ENCODE measurements around the gene BLOC1S1.

Gene BLOC1S1

GRCh38 chr12:55695349-55695748 lies 20.5 kb upstream of the BLOC1S1 start:
- Histone ChIP-seq H3K9me3 (no peaks in the 10 kb centered on the region), H3K27me3 (no peaks in the 10 kb centered on the region), H3K36me3 (peaks cover 71 to 90% (median 85%) of the 10 kb centered on the region in 3 donors), H3K4me1 (peaks cover 0 to 21% (median 7%) of the 10 kb centered on the region in 4 donors), H3K4me3 (no peak overlapping the region), H3K27ac (no peak overlapping the region)
- peak in 1 of 2 donors; percentile 25 for DNase-seq
- no peak for TF ChIP-seq CTCF (IDR thresholded peaks at IDR 0.05)
- intact Hi-C loops (cut with DNase I; ENCODE audit: low total_unique reads) = no loop called here

- intact Hi-C loops (cut with DNase I; ENCODE audit: low total_unique reads) = no loop called here
- TF ChIP-seq CTCF (IDR thresholded peaks at IDR 0.05) = no peak
- H3K27me3 ChIP-seq = no peaks in the 10 kb centered on the region
- H3K4me3 ChIP-seq = no peak overlapping the region
- H3K27ac ChIP-seq = peak overlapping the region in 1 of 2 donors; percentile 16
- peaks cover 0 to 29% (median 15%) of the 10 kb centered on the region in 4 donors for H3K4me1 ChIP-seq
- peaks cover 70 to 90% (median 84%) of the 10 kb centered on the region in 3 donors for H3K36me3 ChIP-seq
- DNase-seq = peak in 1 of 2 donors; percentile 48
- H3K9me3 ChIP-seq = no peaks in the 10 kb centered on the region
Observed at GRCh38 chr12:55696141-55696540, 19.7 kb upstream of the BLOC1S1 start.

GRCh38 chr12:55696796-55697462 lies 18.9 kb upstream of the BLOC1S1 start:
- DNase-seq = peak in 1 of 2 donors; percentile 53

GRCh38 chr12:55697686-55698085 lies 18.2 kb upstream of the BLOC1S1 start:
- intact Hi-C loops (cut with DNase I; ENCODE audit: low total_unique reads) = no loop called here
- DNase-seq = peak in 1 of 2 donors; percentile 37
- Histone ChIP-seq H3K36me3 (peaks cover 54 to 77% (median 68%) of the 10 kb centered on the region in 3 donors), H3K27me3 (no peaks in the 10 kb centered on the region), H3K4me1 (peaks cover 0 to 44% (median 28%) of the 10 kb centered on the region in 4 donors), H3K27ac (peak overlapping the region; percentile 10 to 38), H3K9me3 (no peaks in the 10 kb centered on the region), H3K4me3 (no peak overlapping the region)
- no peak for TF ChIP-seq CTCF (IDR thresholded peaks at IDR 0.05)

More at GRCh38 chr12:55696796-55697462, 18.9 kb upstream of the BLOC1S1 start:
- Histone ChIP-seq H3K9me3 (no peaks in the 10 kb centered on the region), H3K4me3 (no peak overlapping the region), H3K4me1 (peaks cover 0 to 37% (median 23%) of the 10 kb centered on the region in 4 donors), H3K27ac (peak overlapping the region; percentile 10 to 38), H3K36me3 (peaks cover 62 to 85% (median 76%) of the 10 kb centered on the region in 3 donors), H3K27me3 (no peaks in the 10 kb centered on the region)
- no peak for TF ChIP-seq CTCF (IDR thresholded peaks at IDR 0.05)
- intact Hi-C loops (cut with DNase I; ENCODE audit: low total_unique reads) = no loop called here

- H3K27ac ChIP-seq = peak overlapping the region; percentile 38 to 98
- no peaks in the 10 kb centered on the region for H3K9me3 ChIP-seq
- H3K36me3 ChIP-seq = peaks cover 47 to 70% (median 63%) of the 10 kb centered on the region in 3 donors
- TF ChIP-seq CTCF (IDR thresholded peaks at IDR 0.05) = no peak
- H3K27me3 ChIP-seq = no peaks in the 10 kb centered on the region
- peak in 1 of 2 donors; percentile 61 for DNase-seq
- intact Hi-C loops (cut with DNase I; ENCODE audit: low total_unique reads) = no loop called here
- no peak overlapping the region for H3K4me3 ChIP-seq
- H3K4me1 ChIP-seq = peaks cover 0 to 51% (median 35%) of the 10 kb centered on the region in 4 donors
Observed at GRCh38 chr12:55698241-55698955, 17.4 kb upstream of the BLOC1S1 start.
